HepG2 (cell line): Measurements from ENCODE around the gene UBTD2. TPM values are rescaled to one million over a fixed set of nuclear protein-coding genes. Genes with fewer than 3 reads are reported as not detected.
A peak's percentile ranks its signal among the peaks of the same experiment; 100 is the strongest.
"Not testable (repeated sequence)": the region's sequence is repeated elsewhere in the genome, so short reads cannot be mapped to it uniquely, and the experiment has no call there.

ENCODE experiments used
- ATAC-seq: fragments of 200-7000 bp; cut with Tn5 transposase; 3 replicates; pipeline ENCODE4 v1.9.1; 2020; ENCODE audit warnings: mild to moderate bottlenecking, moderate library complexity
- BruUV-seq: library from RNA; stranded (reverse); fragments of 400-500 nt; replicated peaks from 2 replicates; lab custom pipeline; 2021; lab: Mats Ljungman, UMichigan
- CTCF ChIA-PET: fragments of 300-600 bp; formaldehyde crosslinking; extraction: SDS; loops from one replicate; lab custom pipeline; 2021; ENCODE audit warnings: low total read pairs, inconsistent platforms, low intra/inter-chr PET ratio; lab: Yijun Ruan, JAX
- POLR2A ChIA-PET: fragments of 350-600 bp; sonication (Branson Sonifier 250); formaldehyde crosslinking; loops from one replicate; lab custom pipeline; 2020; ENCODE audit warnings: antibody characterized with exemption, inconsistent platforms; lab: Yijun Ruan, JAX
- DNase-seq: peaks from one replicate; pipeline ENCODE4 v3.0.0-alpha.2; 2015; ENCODE audit warnings: low spot score
- FAIRE-seq: peaks from 3 replicates; lab custom pipeline; 2011; peaks lifted over from hg19 to GRCh38; lab: Jason Lieb, UNC
- H2AFZ ChIP-seq: one replicate; pipeline ENCODE4 v1.6.1; 2011; ENCODE audit warnings: low read length, inconsistent platforms
- H3K27ac ChIP-seq: fragments of 300-600 bp; 3 replicates; pipeline ENCODE4 v1.8.0; 2011; ENCODE audit warnings: mixed run types, mild to moderate bottlenecking, mixed read lengths, low read length, inconsistent platforms; ENCODE audit not compliant: insufficient read depth; ENCODE audit errors: extremely low read length
- H3K27me3 ChIP-seq, 2 experiments: fragments of 200-600 bp in 1 of 2; 2 replicates in 1 of 2; 3 replicates in 1 of 2; pipeline versions ENCODE4 v1.6.0 to v1.8.0; 2011; ENCODE audit warnings: low read length in 2 of 2, mild to moderate bottlenecking in 2 of 2, moderate library complexity in 2 of 2, inconsistent platforms in 1 of 2; ENCODE audit not compliant: insufficient read depth in 2 of 2, control insufficient read depth in 1 of 2
- H3K36me3 ChIP-seq, 2 experiments: fragments of 200-600 bp in 1 of 2; replicated peaks in 1 of 2; 2 replicates in 1 of 2; 3 replicates in 1 of 2; pipeline versions ENCODE4 v1.5.1 to v1.8.0; 2011; ENCODE audit warnings: low read length in 2 of 2, inconsistent platforms in 1 of 2; ENCODE audit not compliant: insufficient read depth in 2 of 2, control insufficient read depth in 1 of 2
- H3K4me1 ChIP-seq: 2 replicates; pipeline ENCODE4 v1.5.1; 2012; ENCODE audit warnings: low read length, inconsistent platforms; ENCODE audit not compliant: insufficient read depth
- H3K4me2 ChIP-seq: 2 replicates; pipeline ENCODE4 v1.6.0; 2011; ENCODE audit warnings: low read depth, low read length, inconsistent platforms
- H3K4me3 ChIP-seq, 3 experiments: fragments of 200-600 bp in 1 of 3; sonication (generic), shearing (Covaris generic) in 1 of 3; replicated peaks in 1 of 3; 2 replicates each; pipeline ENCODE4 v1.5.1; 2011 to 2016; ENCODE audit warnings: low read length in 3 of 3, inconsistent platforms in 2 of 3, low read depth in 2 of 3, mild to moderate bottlenecking in 2 of 3, control low read depth in 1 of 3, mixed read lengths in 1 of 3; ENCODE audit not compliant: insufficient read depth in 1 of 3
- H3K79me2 ChIP-seq: one replicate; pipeline ENCODE4 v1.6.1; 2011; ENCODE audit warnings: low read length, inconsistent platforms; ENCODE audit not compliant: insufficient read depth
- H3K9ac ChIP-seq: 2 replicates; pipeline ENCODE4 v1.6.0; 2011; ENCODE audit warnings: mild to moderate bottlenecking, low read depth, low read length, inconsistent platforms; ENCODE audit not compliant: insufficient read depth
- H3K9me3 ChIP-seq: 2 replicates; pipeline ENCODE4 v1.5.1; 2012; ENCODE audit warnings: mild to moderate bottlenecking, low read length
- H4K20me1 ChIP-seq: 2 replicates; pipeline ENCODE4 v1.6.0; 2011; ENCODE audit warnings: inconsistent platforms, mild to moderate bottlenecking, low read length, moderate library complexity; ENCODE audit not compliant: insufficient read depth
- KDM3A ChIP-seq: IDR thresholded peaks from 2 replicates; pipeline ENCODE4 v1.6.1; 2018; ENCODE audit warnings: low read depth, missing compliant biosample characterization
- MAZ ChIP-seq, 2 experiments: sonication (generic) in 1 of 2; formaldehyde crosslinking in 1 of 2; IDR thresholded peaks; 2 replicates each; pipeline versions ENCODE4 v1.5.0 to v1.6.1; 2012 to 2020; ENCODE audit warnings: low read depth in 2 of 2, mild to moderate bottlenecking in 2 of 2, borderline replicate concordance in 1 of 2, improper control_type of control experiment in 1 of 2, low read length in 1 of 2, missing genetic modification reagents in 1 of 2, moderate library complexity in 1 of 2
- MEF2D ChIP-seq: sonication (generic); formaldehyde crosslinking; IDR thresholded peaks from 2 replicates; pipeline ENCODE4 v1.5.1; 2020; ENCODE audit warnings: mild to moderate bottlenecking, missing genetic modification reagents
- PCBP2 ChIP-seq: fragments of 200-400 bp; formaldehyde crosslinking; optimal IDR thresholded peaks from 2 replicates; pipeline ENCODE3; 2018; ENCODE audit warnings: low read length, low read depth; ENCODE audit not compliant: poor library complexity, severe bottlenecking
- TFDP2 ChIP-seq: sonication (generic); formaldehyde crosslinking; IDR thresholded peaks from 2 replicates; pipeline ENCODE4 v1.4.0; 2020; ENCODE audit warnings: missing genetic modification reagents
- ZNF263 ChIP-seq: sonication (generic); formaldehyde crosslinking; IDR thresholded peaks from 2 replicates; pipeline ENCODE4 v1.4.0; 2020; ENCODE audit warnings: missing genetic modification reagents
- WGBS: methylation state at CpG from one replicate; pipeline ENCODE4 v1.1.6; 2017; ENCODE audit warnings: low lambda C conversion rate; 5-methylcytosine and 5-hydroxymethylcytosine counted together
- in situ Hi-C: cut with HindIII; loops from 2 replicates; pipeline ENCODE4 v1.10.0; 2017; ENCODE audit warnings: low pct_unique_long_range_greater_than_20kb; ENCODE audit not compliant: extremely low pct_ligation_motif_present
- intact Hi-C: fragments of 100-400 bp; cut with micrococcal nuclease; formaldehyde crosslinking; loops from one replicate; pipeline ENCODE4 v1.10.0; 2022; ENCODE audit not compliant: unreplicated experiment
- polyA plus RNA-seq, 8 experiments: library from polyadenylated mRNA; depleted of rRNA in 3 of 8; stranded (reverse) in 7 of 8; unstranded in 1 of 8; fragments of >200 nt; fragmentation: Illumina TruSeq in 4 of 8; extraction: Trizol in 4 of 8; gene quantifications; 2 replicates each; pipeline versions ENCODE4 v1.2.1 to v1.2.3, GENCODE V29; 2011 to 2016; ENCODE audit warnings: low read depth in 4 of 8, missing spikeins in 1 of 8, mixed read lengths in 1 of 8; ENCODE audit not compliant: insufficient read depth in 1 of 8
- total RNA-seq, 5 experiments: library from RNA; depleted of rRNA; stranded (reverse); fragments of >200 nt; fragmentation: Illumina TruSeq; extraction: Trizol; gene quantifications; 2 replicates each; pipeline ENCODE4 v1.2.3, GENCODE V29; 2016; ENCODE audit warnings: low read depth in 1 of 5
- TF ChIP-seq, protein P1 (sequence below): sonication (generic); formaldehyde crosslinking; IDR thresholded peaks from 2 replicates; pipeline ENCODE4 v1.5.0; 2020; ENCODE audit warnings: mild to moderate bottlenecking, missing genetic modification reagents

Gene UBTD2
- total and polyA plus RNA-seq, 2 of the 13 experiments (the other 11 are each of a cell fraction or from before 2014, with no cell fraction given), result 15.2 to 24.1 TPM

- H3K4me3 ChIP-seq, DNase-seq, ATAC-seq, H3K9me3 ChIP-seq, H4K20me1 ChIP-seq, BruUV-seq, in situ Hi-C loops, H3K27ac ChIP-seq, H3K9ac ChIP-seq, H3K27me3 ChIP-seq, CTCF ChIA-PET, H2AFZ ChIP-seq, H3K36me3 ChIP-seq, POLR2A ChIA-PET, FAIRE-seq, H3K4me2 ChIP-seq, H3K79me2 ChIP-seq: not testable (repeated sequence)
- TF ChIP-seq ZNF263, result peak; percentile 78
- peaks cover 32% of the 10 kb centered on the region for H3K4me1 ChIP-seq
- 61% methylated on average over 5 of the region's 5 CpGs for WGBS
- intact Hi-C loops, result loop anchor here (5.0 kb wide), 1 partner anchor 160 kb away; the partner anchor contains the start of gene SH3PXD2B
Measured at GRCh38 chr5:172291837-172292236, 8.3 kb upstream of the UBTD2 start.

DNA sequence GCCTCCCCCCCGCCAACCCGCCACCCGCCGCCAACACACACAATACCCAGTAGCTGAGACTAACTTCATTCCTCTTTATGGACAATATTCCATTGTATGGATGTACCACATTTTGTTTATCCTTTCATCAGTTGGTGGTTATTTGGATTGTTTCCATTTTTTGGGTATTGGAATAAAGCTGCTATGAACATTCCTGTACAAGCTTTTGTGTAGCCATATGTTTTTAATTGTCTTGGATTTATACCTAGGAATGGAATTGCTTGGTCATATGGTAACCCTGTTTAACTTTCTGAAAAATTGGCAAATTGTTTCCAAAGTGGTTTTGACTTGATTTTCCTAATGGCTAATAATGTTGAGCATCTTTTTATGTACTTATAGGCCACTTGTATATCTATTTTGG lies 4.9 kb upstream of the UBTD2 start:
- no TSS peak for BruUV-seq
- FAIRE-seq (no peak), DNase-seq (no peak), ATAC-seq (no peak)
- ChIA-PET CTCF (interaction anchor here (0.6 kb wide), 1 partner anchor 8 kb away, joined by 3 read pairs; no protein-coding TSS in a partner anchor), POLR2A (no interaction called here)
- 57% methylated on average over 4 of the region's 4 CpGs for WGBS
- no peak overlapping the region for H3K9ac ChIP-seq
- no peaks in the 10 kb centered on the region for H4K20me1 ChIP-seq
- no peak overlapping the region for H3K4me3 ChIP-seq
- no peak overlapping the region for H3K27ac ChIP-seq
- H3K4me2 ChIP-seq, result no peak overlapping the region
- no peaks in the 10 kb centered on the region for H3K9me3 ChIP-seq
- no peaks in the 10 kb centered on the region for H3K79me2 ChIP-seq
- no peaks in the 10 kb centered on the region for H3K36me3 ChIP-seq
- peaks cover 30% of the 10 kb centered on the region for H3K4me1 ChIP-seq
- no peaks in the 10 kb centered on the region; a peak in 1 of 5 replicates for H3K27me3 ChIP-seq
- no peak overlapping the region for H2AFZ ChIP-seq
- in situ Hi-C loops, result loop anchor here (10.0 kb wide), 1 partner anchor 184 kb away; no protein-coding TSS in a partner anchor
- intact Hi-C loops, result no loop called here
- TF ChIP-seq, protein P1, sequence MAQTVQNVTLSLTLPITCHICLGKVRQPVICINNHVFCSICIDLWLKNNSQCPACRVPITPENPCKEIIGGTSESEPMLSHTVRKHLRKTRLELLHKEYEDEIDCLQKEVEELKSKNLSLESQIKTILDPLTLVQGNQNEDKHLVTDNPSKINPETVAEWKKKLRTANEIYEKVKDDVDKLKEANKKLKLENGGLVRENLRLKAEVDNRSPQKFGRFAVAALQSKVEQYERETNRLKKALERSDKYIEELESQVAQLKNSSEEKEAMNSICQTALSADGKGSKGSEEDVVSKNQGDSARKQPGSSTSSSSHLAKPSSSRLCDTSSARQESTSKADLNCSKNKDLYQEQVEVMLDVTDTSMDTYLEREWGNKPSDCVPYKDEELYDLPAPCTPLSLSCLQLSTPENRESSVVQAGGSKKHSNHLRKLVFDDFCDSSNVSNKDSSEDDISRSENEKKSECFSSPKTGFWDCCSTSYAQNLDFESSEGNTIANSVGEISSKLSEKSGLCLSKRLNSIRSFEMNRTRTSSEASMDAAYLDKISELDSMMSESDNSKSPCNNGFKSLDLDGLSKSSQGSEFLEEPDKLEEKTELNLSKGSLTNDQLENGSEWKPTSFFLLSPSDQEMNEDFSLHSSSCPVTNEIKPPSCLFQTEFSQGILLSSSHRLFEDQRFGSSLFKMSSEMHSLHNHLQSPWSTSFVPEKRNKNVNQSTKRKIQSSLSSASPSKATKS (CRISPR knock-in tag), result no peak
- TF ChIP-seq PCBP2 (no peak), MAZ (IDR thresholded peaks at IDR 0.05; ENCODE audit: borderline replicate concordance, low read depth, low read length) (no peak), MAZ (CRISPR knock-in tag; IDR thresholded peaks at IDR 0.05; ENCODE audit: low read depth) (no peak), MEF2D (no peak), TFDP2 (CRISPR knock-in tag) (no peak), KDM3A (no peak)
